ENCODE measurements around the gene POLD4.

Gene POLD4

DNA sequence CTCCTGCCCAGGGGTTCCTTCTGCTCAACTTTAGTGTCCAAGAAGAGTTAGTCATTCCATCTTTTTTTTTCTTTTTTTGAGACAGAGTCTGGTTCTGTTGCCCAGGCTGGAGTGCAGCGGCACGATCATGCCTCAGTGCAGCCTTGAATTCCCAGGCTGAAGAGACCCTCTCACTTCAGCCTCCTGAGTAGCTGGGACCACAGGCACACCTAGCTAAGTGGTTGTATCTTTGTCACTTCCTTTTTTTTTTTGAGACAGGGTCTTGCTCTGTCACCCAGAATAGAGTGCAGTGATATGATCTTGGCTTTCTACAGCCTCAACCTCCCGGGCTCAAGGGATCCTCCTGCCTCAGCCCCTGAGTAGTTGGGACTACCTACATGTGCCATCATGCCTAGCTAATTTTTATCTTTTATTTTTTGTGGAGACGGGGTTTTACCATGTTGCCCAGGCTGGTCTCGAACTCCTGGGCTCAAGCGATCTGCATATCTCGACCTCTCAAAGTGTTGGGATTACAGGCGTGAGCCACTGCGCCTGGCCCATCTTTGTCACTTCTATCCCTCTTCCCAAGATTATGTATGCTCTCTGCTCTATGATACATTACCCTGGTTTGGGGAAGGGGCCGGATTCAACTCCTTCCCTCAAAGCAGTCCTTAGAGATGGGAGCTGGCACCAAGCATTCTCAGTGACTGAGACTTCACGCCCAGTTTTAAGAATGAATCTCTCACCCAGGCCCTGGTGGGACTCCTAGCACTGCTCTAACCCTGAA, 40.0 kb downstream of the POLD4 start:
- no peak for DNase-seq

GRCh38 chr11:67312187-67313021, 40.9 kb downstream of the POLD4 start:
- peak; percentile 26 for DNase-seq

- DNase-seq: no peak
Measured at GRCh38 chr11:67311556-67312082, 41.7 kb downstream of the POLD4 start.

DNA sequence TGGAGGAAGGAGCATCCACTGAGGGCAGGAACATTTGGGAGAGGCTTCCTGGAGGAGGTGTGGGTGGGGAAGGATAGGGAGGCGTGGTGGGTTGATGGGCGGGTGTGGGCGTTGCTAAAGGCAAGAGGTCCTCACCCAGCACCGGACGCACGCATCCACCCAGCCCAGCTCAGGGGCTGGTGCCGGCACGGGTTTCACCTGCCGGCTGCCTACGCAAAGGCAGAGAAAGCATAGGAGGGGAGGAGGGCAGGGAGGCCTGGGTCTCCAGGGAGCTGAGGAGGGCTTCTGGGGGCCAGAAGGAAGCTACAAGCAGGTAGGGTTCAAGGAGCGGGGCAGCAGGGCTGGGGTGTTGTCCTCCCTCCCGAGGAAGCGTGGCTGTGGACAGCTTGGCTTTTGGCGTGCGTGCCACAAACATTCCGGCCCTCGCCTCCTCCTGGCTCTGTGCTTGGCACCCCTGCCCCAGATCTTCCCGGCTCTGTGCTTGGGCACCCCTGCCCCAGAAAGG, 42.2 kb downstream of the POLD4 start:
- no peak for DNase-seq

- DNase-seq: no peak
Measured at GRCh38 chr11:67310246-67311050, 42.9 kb downstream of the POLD4 start.

GRCh38 chr11:67309661-67310061, 43.7 kb downstream of the POLD4 start:
- DNase-seq: no peak

- no peak for DNase-seq
Measured at GRCh38 chr11:67309166-67309565, 44.2 kb downstream of the POLD4 start.

- no peak for DNase-seq
Measured at GRCh38 chr11:67308031-67308866, 45.1 kb downstream of the POLD4 start.

DNA sequence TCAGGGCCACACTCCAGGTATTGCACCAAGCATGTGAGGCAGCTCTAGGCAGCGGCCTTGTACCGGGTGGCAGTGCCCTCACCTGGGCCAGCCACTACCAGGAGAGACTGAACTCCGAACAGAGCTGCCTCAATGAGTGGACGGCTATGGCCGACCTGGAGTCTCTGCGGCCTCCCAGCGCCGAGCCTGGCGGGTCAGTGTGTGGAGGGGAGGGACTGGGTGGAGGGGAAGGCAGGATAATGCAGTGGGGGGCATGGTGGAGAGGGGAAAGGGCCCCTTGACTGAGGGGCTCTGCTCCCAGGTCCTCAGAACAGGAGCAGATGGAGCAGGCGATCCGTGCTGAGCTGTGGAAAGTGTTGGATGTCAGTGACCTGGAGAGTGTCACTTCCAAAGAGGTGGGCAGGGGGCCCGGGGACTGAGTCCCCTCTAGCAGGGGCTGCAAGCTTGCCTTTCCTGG, 45.8 kb downstream of the POLD4 start:
- no peak for DNase-seq

GRCh38 chr11:67306769-67307544, 46.4 kb downstream of the POLD4 start:
- DNase-seq: no peak

DNA sequence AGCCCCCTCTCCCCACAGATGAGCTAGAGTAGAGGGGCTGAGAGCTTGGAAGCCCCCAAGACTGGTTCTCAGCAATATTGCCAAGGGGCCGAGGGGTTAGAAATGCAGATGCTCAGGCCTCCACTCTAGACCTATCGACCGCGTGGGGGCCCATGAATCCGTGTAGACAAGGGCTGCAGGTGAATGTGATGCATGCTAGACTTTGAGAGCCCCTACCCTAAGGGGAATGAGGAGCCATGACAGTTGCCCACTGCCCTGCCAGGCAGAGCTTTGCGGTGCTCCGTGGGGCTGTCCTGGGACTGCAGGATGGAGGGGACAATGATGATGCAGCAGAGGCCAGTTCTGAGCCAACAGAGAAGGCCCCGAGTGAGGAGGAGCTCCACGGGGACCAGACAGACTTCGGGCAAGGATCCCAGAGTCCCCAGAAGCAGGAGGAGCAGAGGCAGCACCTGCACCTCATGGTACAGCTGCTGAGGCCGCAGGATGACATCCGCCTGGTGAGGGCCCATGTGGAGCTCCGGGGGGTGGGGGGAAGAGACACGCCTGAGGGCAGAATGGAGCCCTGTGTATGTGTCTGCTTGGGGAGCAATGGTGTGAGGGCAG, 48.7 kb downstream of the POLD4 start:
- no peak for DNase-seq

DNA sequence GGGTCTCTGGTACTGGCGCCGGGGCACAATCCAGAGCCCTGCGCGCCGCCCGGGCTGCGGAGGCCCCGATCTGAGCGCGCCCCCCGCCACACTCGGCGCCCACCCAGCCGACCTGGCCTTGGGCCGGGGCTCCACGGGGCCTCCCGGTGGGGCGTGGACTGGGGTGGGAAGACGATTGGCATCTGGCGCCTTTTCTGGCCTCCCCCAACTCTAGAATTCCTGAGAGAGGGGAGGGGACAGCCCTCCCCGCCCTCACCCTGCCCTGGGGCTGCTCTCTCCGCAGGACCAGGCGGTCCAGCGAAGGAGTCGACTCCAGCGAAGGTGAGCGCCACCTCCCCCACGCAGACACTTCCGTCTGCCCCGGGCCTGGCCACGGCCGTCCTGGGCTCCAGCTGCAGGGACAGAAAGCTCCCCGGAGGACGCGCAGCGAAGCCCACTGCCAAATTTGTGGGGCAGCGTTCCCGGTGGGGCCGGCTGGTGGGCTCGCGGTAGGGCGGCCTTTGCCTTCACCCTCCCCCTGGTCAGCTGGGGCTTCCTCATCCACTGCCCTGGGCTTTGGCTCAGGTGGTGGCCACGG, 49.4 kb downstream of the POLD4 start:
- no peak for DNase-seq

DNA sequence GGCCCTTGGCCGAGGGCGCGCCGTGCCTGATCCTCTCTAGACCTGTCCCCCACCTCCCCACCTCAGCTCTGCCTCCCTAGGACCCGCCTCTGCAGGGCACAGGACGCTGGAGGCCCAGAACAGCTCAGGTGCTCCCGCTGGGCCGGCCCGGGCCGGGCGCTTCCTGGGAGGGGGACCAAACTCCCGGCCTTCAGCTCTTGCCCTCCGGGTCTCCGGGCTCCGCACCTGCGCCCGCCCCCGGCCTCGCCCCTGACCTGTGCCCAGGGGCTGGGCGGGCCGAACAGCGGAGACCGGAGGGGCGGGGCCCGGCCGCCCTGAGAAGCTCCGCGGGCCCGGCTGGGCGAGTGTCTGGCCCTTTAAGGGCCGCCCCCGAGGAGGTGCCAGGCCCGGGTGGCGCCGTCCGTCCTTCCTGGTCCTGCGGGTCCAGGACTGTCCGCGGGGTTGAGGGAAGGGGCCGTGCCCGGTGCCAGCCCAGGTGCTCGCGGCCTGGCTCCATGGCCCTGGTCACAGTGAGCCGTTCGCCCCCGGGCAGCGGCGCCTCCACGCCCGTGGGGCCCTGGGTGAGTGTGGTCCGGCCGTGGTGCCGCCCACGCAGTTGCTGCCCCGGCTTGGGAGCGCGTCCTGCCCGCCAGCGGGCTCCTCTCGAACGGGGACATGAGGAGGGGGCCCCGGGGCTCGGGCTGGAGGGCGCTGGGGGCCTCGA, 50.1 kb downstream of the POLD4 start, which contains the start of gene SSH3:
SSH3 (plus strand) TSS at position 399 of the 703 bp plus-strand sequence; CDS start at position 495, 96 bp downstream.
- DNase-seq: peak; percentile 55

- DNase-seq: peak; percentile 67
Measured at GRCh38 chr11:67302571-67303131, 50.7 kb downstream of the POLD4 start.

DNA sequence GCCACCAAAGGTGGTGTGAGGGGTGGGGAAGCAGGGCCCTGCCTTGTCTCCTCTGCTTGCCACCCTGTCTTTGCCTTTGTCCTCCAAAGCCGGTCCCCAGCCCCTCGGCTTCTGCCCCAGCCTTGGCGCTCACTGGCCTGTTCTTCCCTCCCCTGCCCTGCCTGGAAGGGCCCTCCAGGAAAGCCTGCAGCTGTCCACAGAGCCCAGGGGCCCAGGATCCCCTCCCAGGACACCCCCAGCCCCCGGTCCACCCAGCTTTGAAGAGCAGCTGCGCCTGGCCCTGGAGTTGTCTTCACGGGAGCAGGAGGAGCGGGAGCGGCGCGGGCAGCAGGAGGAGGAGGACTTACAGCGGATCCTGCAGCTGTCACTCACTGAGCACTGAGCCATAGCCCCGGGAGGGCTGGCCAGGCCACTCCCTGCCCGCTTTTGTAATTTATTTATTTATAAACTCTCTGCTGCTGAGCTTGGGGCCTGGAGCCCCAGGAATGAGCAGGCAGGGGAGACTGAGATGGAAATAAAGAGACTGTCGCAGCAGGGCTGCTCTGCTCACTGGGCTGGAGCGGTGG, 51.3 kb downstream of the POLD4 start:
- peak; percentile 35 for DNase-seq

DNA sequence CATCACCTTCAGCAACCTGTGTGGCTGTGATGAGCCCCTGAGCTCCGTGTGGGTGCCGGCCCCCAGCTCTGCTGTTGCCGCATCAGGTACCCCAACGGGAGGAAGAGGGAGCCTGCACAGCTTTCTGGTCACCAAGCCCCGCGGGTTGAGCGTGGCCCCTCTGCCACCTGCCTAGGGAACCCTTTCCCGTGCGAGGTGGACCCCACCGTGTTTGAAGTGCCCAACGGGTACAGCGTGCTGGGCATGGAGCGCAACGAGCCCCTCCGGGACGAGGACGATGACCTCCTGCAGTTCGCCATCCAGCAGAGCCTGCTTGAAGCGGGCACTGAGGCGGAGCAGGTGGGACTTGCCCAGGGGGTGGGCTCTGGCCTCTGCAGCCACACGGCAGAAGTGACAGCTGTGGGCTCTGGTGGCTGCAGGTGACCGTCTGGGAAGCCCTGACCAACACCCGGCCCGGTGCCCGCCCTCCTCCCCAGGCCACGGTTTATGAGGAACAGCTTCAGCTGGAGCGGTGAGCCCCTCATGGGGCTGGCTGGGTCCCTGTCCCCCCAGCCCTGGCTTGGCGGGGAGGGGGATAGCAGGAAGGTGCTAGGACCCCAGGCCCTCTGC, 51.9 kb downstream of the POLD4 start:
- no peak for DNase-seq

Data from inflammatory macrophage treated with lipopolysaccharide for 4 hours (primary cell).